Fibroblast of skin of abdomen (primary cell): ENCODE data around the gene TLE1. TPM values are rescaled to one million over a fixed set of nuclear protein-coding genes. Genes with fewer than 3 reads are reported as not detected.
"Not testable (repeated sequence)": the region's sequence is repeated elsewhere in the genome, so short reads cannot be mapped to it uniquely, and the experiment has no call there.

Source experiments
- DNase-seq: peaks from one replicate; pipeline ENCODE4 v3.0.0-alpha.2; 2013
- polyA plus RNA-seq, 2 experiments: library from polyadenylated mRNA; unstranded; fragments of 120-200 nt; gene quantifications; one replicate each; pipeline ENCODE4 v1.2.1, GENCODE V29; 2013; ENCODE audit not compliant: insufficient read length in 2 of 2

The TLE1 gene
- polyA plus RNA-seq (2013, experiment 1 of 2; ENCODE audit: insufficient read length) = 7.3 TPM
- polyA plus RNA-seq (2013, experiment 2 of 2; ENCODE audit: insufficient read length) = 7.2 TPM

- peak; percentile 100 for DNase-seq
Observed at GRCh38 chr9:81689343-81690175, at the start of gene TLE1. Gene TLE1, minus strand, starts transcription at chr9:81689547. Its CDS starts 1,307 bp downstream, at chr9:81688240.

DNA sequence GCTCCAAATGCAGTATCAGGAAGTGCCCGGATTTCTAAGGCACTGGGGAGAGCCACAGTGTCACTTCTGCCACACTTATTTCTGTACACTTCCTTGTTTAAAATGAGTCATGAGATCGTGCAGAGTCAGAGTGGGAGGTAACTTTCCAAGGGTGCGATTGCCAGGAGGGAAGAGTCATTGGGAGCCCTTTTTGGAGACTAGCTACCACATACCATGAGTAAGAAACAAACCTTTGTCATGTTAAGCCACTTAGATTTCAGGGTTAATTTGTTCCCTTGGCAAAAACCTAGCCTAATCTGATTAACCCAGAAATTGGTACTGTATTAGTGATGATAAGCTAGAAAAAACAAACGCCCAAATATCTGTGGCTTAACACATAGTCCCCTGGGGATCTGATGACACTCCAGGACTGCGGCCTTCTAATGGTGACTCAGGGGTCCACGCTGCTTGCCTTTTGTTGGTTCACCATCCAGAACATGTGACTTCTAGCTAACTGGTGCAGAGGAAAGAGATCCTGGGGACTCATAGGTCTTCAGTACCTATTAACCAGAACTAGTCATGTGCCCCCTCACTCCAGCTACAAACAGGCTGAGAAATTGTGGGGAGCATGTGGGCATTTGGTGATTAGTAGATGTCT, 48.6 kb upstream of the TLE1 start:
- peak; percentile 78 for DNase-seq

GRCh38 chr9:81730498-81730897, 41.2 kb upstream of the TLE1 start:
- not testable (repeated sequence) for DNase-seq

GRCh38 chr9:81729135-81729534, 39.8 kb upstream of the TLE1 start:
- DNase-seq = no peak

GRCh38 chr9:81724242-81724889, 35.0 kb upstream of the TLE1 start:
- DNase-seq = no peak

DNA sequence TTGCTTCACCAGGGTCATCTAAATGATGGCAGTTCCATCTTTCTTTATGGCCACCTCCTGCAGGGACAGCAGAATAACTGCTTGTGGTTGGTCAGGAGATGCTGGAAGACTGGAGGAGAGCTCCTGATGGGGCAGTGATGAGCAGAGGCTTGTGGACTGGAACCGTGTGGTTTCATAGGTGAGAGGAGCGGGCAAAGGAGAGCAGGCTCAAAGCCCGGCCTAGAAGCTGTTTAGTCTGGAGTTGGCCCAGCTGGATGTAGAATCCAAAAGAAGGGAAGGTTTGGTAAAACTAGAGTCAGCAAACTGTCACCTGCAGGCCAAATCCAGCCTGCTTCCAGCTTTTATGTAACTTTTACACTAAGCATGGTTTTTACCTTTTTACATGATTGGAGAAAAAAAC, 32.9 kb upstream of the TLE1 start:
- no peak for DNase-seq

DNA sequence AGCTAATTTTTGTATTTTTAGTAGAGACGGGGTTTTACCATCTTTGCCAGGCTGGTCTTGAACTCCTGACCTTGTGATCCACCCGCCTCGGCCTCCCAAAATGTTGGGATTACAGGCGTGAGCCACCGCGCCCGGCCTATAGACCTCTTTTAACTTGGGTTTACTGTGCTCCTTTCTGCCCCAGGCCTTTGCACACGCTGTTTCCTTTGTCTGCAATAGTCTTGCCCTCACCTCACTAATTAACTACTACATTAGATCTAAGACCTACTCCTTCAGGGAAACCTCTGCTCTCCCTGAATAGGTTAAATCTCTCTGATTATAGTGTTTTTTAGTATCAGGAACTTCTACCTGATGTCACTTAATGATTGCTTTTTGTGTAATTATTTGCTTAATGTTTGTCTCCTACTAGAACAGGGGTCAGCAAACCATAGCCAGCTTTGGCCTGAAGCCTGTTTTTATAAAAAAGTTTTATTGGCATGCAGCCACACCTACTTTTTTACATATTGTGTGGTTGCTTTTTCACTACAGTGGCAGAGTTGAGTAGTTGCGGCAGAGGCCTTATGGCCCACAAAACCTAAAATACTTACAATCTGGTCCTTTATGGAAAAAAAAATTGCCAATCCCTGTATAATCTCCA, 31.2 kb upstream of the TLE1 start:
- DNase-seq = no peak

GRCh38 chr9:81719972-81720371, 30.6 kb upstream of the TLE1 start:
- no peak for DNase-seq

DNA sequence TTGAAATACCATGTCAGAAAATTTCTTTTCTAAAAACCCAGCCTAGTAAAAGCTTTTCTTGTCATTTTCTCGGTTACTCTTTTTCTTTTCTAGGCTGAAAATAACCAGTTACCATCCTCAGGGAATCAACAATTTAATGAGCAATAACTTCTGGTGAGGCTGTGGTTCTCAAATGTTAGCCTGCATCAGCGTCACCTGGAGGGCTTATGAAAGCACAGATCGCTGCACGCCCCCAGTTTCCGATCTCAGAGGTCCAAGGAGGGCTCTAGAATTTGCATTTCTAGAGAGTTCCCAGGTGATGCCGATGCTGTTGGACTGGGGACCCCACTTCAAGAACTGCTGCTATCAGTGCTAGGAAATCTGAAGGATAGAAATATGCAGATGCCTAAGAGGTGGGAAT, 28.9 kb upstream of the TLE1 start:
- no peak for DNase-seq

- no peak for DNase-seq
Observed at GRCh38 chr9:81717747-81718077, 28.4 kb upstream of the TLE1 start.

DNA sequence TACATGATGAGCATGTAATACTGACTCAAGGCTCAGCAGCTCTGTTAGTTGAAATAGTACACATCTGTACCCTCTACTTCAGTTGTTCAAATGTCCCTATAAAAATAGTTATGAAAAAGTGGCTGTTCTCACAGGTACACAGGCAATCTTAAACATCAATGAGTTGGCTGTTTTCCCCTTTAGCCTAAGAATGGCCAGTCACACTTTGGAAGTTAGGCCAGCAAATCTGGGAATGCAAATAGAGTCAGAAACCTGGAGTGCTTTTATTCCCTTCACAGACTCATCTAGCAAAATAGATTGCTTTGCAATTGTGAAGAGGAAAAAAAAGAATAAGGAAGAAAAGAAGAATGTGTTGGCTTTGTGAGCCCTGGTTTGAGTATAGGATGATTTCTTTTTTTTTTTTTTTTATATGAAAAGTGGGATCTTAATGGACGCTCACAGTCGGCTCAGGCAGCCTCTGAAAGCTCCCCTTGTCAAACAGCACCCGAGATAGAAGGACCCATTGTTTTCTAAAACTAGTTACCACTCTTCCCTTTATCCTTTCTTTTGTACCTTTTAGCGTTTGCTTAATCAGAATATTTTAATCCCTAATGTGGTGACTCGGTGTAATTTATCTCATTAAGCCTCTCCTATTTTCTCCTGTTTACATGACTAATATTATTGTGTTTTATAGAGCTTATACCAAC, 27.9 kb upstream of the TLE1 start:
- no peak for DNase-seq

DNA sequence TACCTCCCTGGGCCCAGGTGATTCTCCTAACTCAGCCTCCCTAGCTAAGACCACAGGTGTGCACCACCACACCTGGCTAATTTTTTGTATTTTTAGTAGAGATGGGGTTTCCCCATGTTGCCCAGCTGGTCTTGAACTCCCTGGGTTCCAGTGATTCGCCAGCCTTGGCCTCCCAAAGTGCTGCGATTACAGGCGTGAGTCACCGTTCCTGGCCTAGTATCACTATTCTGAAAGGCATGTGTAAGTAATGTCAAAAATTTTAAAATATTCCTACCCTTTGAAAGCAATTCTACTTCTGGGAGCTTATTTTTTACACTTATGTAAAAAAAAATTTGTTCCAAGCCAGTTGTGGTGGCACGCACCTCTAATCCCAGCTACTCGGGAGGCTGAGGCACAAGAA, 27.1 kb upstream of the TLE1 start:
- peak; percentile 44 for DNase-seq

DNA sequence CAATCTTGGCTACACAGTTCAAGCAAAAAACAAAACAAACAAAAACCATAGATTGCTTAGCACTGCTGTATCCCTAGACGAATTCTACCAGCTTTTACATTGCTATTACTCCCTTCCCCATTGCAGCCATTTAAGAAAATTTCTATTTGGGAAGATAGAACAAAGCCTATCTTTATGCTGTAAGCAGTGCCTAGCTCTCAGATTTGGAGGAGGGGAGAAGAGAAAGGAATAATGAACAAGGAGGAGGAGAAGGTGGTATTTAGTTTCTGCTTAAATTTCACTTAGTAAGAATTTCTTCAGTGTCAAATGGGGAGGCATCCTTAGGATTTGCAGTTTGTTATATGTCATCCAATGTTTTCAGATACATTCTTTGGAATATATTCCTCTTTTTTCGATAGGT, 16.2 kb upstream of the TLE1 start:
- no peak for DNase-seq

- no peak for DNase-seq
Observed at GRCh38 chr9:81694541-81694940, 5.2 kb upstream of the TLE1 start.

GRCh38 chr9:81693671-81694378, 4.5 kb upstream of the TLE1 start:
- DNase-seq = peak; percentile 88

DNA sequence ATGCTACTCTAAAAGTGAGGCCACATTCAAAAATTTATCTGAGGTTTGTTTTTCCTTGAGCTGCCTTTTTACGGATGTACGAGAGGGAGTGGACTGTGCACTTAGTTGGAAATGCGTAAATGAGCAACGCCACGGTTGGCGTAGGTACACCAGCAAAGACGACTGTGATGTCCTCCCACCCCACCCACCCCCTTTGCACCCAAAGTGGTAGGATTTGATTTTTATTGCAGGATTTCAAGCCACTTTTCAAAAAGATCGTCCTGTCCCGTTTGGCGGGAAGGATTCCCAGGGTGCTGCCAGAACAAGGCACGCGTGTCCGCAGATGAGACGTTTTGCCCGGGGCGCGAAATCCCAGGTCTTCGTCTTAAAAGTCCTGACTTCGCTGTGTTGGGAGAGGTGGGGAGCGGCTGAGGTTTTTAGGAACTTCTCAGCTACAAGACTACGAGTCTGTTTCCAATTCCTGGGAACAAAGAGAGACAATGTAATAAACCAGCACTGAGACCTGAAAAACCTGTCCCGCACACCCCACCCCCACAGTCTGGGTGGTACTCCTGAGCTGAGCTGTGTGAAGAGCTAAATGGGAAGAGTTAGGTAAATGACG, 1.0 kb upstream of the TLE1 start:
- no peak for DNase-seq

DNA sequence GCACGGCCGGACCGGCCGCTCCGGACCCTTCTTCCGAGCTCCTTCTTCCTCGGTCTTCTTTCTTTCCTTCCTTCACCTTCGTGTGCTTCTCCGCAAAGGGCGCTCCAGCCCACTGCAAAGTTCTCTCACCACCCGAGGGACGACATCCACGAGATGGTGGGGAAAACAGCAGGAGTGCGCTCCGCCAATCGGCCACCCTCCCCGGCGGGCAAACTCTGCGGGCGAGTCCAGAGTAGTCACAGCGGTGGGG, 329 bp downstream of the TLE1 start:
- DNase-seq = not testable (repeated sequence)

DNA sequence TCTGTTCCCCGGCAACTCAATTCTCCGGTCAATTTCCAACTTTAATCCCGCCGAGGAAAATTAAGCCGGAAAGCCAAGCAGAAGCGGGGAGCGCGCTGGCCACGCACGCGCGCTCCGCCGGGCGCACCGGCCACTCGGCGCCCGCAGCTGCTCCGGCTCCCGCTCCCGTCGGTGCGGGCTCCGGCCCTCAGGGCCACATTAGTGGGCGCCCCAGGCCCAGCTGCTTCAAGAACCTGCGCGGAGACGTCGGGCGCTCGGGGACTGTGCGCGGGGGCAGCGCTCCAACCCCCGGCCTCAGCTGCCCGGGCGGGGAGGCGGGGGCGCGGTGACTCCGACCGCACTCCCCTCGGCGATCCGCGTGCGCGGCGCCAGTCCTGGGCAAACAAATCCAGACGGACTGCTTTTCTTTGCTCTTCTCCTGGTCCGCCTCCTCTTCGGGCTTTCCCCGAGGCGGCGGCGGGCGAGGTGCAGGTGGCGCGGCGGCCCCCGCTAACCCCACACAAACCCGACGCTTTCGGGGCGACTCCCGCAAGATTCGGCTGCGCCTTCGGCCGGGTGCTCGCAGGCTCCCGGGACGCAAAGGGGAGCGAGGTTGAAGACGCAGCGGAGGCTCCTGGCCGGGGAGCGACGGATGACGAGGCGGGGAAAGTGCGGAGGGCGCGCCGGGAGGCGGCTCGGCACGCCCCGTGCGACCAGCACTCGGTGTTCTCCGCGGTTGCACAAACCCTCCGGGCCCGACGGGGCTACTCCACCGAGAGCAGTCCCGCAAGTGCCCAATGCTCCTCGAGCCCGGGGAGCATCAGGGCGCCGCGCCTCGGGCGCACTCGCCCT, 870 bp downstream of the TLE1 start:
- DNase-seq = peak; percentile 20

DNA sequence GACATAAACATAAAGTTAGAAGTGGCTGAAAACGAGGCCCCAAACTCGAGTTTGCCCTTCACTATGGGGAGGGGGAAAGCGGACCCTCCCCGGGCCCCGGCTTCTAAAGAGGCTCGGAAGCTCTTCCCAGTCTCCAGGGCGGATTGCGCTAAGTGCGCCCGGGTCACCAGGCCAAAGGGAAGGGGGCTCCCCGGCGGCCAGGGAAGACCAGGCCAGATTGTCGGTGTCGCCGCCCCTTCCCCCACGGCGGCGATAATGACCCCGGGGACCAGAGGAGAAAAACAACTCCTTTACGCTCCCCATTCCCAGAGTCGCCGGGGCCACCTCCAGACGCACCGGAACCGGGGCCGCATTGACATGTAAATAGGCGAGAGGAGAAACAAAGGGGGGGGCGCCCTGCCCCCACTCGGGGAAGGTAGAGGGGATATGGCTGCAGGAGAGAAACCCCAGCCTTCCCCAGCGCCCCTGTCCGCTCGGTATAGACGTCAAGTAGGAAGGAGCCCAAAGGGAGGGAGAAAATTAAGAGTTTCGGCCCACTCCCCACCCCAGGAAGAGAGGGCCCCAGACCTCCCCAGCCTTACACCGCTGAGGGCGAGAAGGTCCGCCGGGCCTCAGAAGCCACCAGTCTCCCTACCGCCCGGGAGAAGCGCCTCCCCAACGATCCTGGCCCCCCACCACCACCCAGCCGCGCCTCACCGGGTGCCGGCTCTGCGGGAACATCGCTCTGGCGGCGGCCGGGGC, 1.7 kb downstream of the TLE1 start:
- DNase-seq = peak; percentile 4
